Urinary bladder (tissue), 4 donors: ENCODE results near the gene SLC6A7. TPM values are rescaled to one million over a fixed set of nuclear protein-coding genes. Genes with fewer than 3 reads are reported as not detected.

Experiments
- DNase-seq: peaks from one replicate; pipeline ENCODE4 v3.0.0-alpha.2; 2015; ENCODE audit errors: extremely low spot score
- H3K27ac ChIP-seq: one replicate; pipeline ENCODE4 v1.5.1; 2013; ENCODE audit warnings: low read depth, mild to moderate bottlenecking, moderate library complexity
- H3K36me3 ChIP-seq: one replicate; pipeline ENCODE4 v1.6.1; 2013; ENCODE audit warnings: mild to moderate bottlenecking, moderate library complexity; ENCODE audit not compliant: insufficient read depth
- H3K4me1 ChIP-seq: one replicate; pipeline ENCODE4 v1.6.1; 2013; ENCODE audit warnings: mild to moderate bottlenecking, moderate library complexity; ENCODE audit not compliant: insufficient read depth
- H3K4me3 ChIP-seq: one replicate; pipeline ENCODE4 v1.5.1; 2013; ENCODE audit warnings: low read depth, low read length
- WGBS: extraction: QIAGEN DNeasy Blood & Tissue Kit; methylation state at CpG from one replicate; pipeline ENCODE4 v1.1.7; 2013; 5-methylcytosine and 5-hydroxymethylcytosine counted together
- polyA plus RNA-seq: library from polyadenylated mRNA; stranded (reverse); fragments of 200-250 nt; gene quantifications from one replicate; pipeline ENCODE4 v1.2.3, GENCODE V29; 2013
- total RNA-seq: library from RNA; depleted of rRNA; stranded (reverse); fragments of >200 nt; gene quantifications from one replicate; pipeline ENCODE4 v1.2.3, GENCODE V29; 2014
- donor health status: healthy with polysubstance abuse.
- donor health status: healthy.

The SLC6A7 gene
- total and polyA plus RNA-seq, 2 donors = 0.01 TPM; not detected in 1

- no peak for DNase-seq
- Histone ChIP-seq H3K4me3 (no peak overlapping the region), H3K36me3 (no peaks in the 10 kb centered on the region), H3K4me1 (no peaks in the 10 kb centered on the region), H3K27ac (no peak overlapping the region)
Measured at GRCh38 chr5:150149618-150150017, 40.2 kb upstream of the SLC6A7 start.

- 55% methylated on average over 12 of the region's 12 CpGs for WGBS
- Histone ChIP-seq H3K4me1 (no peaks in the 10 kb centered on the region), H3K36me3 (no peaks in the 10 kb centered on the region), H3K27ac (no peak overlapping the region), H3K4me3 (no peak overlapping the region)
- no peak for DNase-seq
Measured at GRCh38 chr5:150152636-150153462, 37.0 kb upstream of the SLC6A7 start.

- Histone ChIP-seq H3K27ac (no peak overlapping the region), H3K4me1 (no peaks in the 10 kb centered on the region), H3K36me3 (no peaks in the 10 kb centered on the region), H3K4me3 (peak overlapping the region; percentile 50)
- DNase-seq = no peak
- WGBS = 58% methylated on average over 2 of the region's 2 CpGs
Measured at GRCh38 chr5:150153483-150153882, 36.4 kb upstream of the SLC6A7 start.

GRCh38 chr5:150153957-150154617 lies 35.8 kb upstream of the SLC6A7 start:
- no peaks in the 10 kb centered on the region for H3K4me1 ChIP-seq
- WGBS = 44% methylated on average over 9 of the region's 9 CpGs
- H3K4me3 ChIP-seq = peak overlapping the region; percentile 50
- no peaks in the 10 kb centered on the region for H3K36me3 ChIP-seq
- H3K27ac ChIP-seq = peak overlapping the region; percentile 38
- DNase-seq = no peak

- Histone ChIP-seq H3K36me3 (no peaks in the 10 kb centered on the region), H3K27ac (peak overlapping the region; percentile 38), H3K4me1 (no peaks in the 10 kb centered on the region), H3K4me3 (peak overlapping the region; percentile 50)
- no peak for DNase-seq
- 37% methylated on average over 7 of the region's 7 CpGs for WGBS
Measured at GRCh38 chr5:150154618-150155128, 35.2 kb upstream of the SLC6A7 start.

- Histone ChIP-seq H3K36me3 (no peaks in the 10 kb centered on the region), H3K4me3 (peak within 1 kb of the TSS; percentile 50), H3K27ac (peak within 1 kb of the TSS; percentile 83), H3K4me1 (no peaks in the 10 kb centered on the region)
- 3% methylated on average over 17 of the region's 17 CpGs for WGBS
- peak; percentile 79 for DNase-seq
Measured at GRCh38 chr5:150155258-150156026, 34.4 kb upstream of the SLC6A7 start, which contains the start of gene PDGFRB. TSS of gene PDGFRB (minus strand) at chr5:150155845. CDS start at chr5:150137047, 18,798 bp downstream.

DNA sequence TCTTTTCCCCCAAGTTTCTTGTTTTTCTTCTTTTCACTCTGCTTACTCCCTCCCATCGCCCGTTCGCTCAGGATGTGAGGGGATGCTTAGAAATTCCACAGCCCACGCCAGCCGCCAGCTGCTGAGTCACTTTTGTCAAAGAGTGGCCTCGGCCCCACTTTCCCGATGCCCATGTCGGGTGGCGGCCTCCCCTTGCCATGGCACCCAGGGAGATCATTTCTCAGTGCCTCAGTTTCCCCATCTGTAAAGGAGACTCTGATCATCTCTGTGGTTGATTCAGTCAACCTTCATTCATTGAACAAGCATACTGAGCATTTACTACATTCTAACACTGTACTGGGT lies 33.9 kb upstream of the SLC6A7 start:
- H3K36me3 ChIP-seq = no peaks in the 10 kb centered on the region
- DNase-seq = no peak
- no peak overlapping the region for H3K27ac ChIP-seq
- peak overlapping the region; percentile 50 for H3K4me3 ChIP-seq
- 1% methylated on average over 9 of the region's 9 CpGs for WGBS
- no peaks in the 10 kb centered on the region for H3K4me1 ChIP-seq

DNA sequence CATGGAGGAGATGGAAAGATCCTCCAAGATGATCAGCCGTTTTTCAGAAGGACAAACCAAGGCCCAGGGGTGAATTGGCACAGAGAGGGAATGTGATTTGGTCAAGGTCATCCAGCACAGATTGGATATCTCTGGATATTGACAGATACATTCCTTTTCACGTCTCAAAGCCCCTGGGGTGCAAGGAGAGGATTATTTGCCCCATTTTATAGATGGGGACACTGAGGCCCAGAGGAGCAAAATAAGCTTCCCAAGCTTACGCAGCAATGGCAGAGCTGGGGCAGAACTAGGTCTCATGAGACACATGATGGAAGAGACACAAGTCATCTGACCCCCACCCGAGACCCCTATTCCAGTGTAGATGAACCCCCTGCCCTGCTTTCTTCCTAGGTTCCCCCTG lies 33.3 kb upstream of the SLC6A7 start:
- H3K4me1 ChIP-seq = no peaks in the 10 kb centered on the region
- H3K27ac ChIP-seq = no peak overlapping the region
- no peak overlapping the region for H3K4me3 ChIP-seq
- DNase-seq = no peak
- H3K36me3 ChIP-seq = no peaks in the 10 kb centered on the region
- 84% methylated on average over 4 of the region's 4 CpGs for WGBS

DNA sequence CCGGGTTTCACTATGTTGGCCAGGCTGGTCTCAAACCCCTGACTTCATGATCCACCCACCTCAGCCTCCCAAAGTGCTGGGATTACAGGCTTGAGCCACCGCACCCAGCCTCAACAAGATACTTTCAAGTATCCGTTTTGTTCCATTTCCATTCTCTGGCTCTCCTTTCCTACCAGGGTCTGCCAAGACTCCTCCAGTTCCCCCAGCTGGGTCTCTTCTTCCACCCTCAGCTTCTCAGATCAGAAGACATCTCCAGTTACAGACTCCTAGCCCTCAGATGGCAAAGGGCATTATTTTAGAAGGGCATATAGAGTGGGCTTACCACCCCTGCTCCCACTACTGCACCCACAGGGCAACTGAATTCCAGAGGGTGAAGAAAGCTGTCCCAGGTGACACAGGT lies 32.7 kb upstream of the SLC6A7 start:
- H3K4me1 ChIP-seq = no peaks in the 10 kb centered on the region
- DNase-seq = no peak
- H3K4me3 ChIP-seq = no peak overlapping the region
- H3K36me3 ChIP-seq = no peaks in the 10 kb centered on the region
- no peak overlapping the region for H3K27ac ChIP-seq
- 59% methylated on average over 3 of the region's 3 CpGs for WGBS

DNA sequence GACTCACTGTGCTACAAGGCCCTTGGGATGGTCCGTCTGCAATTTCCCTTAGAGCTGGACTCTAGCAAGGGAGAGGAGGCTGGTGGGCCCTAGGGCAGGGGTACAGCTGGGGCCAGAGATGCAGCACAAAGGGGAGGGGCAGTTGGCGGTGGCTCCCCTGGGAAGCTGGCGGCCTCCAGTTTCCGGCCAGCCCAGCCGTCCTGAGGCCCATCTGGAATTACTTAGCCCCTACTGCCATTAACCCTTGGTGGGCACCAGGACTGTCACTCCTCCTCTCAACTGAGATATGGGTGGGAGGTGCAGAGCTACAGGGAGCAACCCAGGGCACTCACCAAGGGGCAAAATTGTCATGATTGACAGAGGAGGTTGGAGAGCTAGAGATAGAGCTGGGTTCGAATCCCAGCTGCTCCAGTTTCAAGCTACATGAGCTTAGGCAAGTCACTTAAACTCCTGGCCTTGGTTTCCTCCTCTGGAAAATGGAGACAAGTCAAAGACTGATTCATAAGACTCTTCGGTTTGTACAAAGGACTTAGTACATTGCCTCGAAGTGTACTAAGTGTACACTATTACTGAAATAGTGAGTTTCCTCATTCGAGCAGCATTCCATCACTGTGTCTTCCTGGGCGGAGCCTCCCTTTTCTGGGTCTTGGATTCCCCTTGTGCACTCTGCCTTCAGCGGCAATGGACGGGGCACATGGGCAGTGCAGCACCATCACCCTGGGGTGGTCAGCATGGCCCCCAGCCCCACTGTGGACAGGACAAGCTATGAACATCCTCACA lies 31.5 kb upstream of the SLC6A7 start:
- Histone ChIP-seq H3K27ac (no peak overlapping the region), H3K4me1 (no peaks in the 10 kb centered on the region), H3K4me3 (no peak overlapping the region), H3K36me3 (no peaks in the 10 kb centered on the region)
- DNase-seq = no peak
- WGBS = 46% methylated on average over 12 of the region's 12 CpGs

- no peak for DNase-seq
- Histone ChIP-seq H3K36me3 (no peaks in the 10 kb centered on the region), H3K27ac (no peak overlapping the region), H3K4me3 (no peak overlapping the region), H3K4me1 (no peaks in the 10 kb centered on the region)
- WGBS = 77% methylated on average over 6 of the region's 6 CpGs
Measured at GRCh38 chr5:150159031-150159430, 30.8 kb upstream of the SLC6A7 start.

DNA sequence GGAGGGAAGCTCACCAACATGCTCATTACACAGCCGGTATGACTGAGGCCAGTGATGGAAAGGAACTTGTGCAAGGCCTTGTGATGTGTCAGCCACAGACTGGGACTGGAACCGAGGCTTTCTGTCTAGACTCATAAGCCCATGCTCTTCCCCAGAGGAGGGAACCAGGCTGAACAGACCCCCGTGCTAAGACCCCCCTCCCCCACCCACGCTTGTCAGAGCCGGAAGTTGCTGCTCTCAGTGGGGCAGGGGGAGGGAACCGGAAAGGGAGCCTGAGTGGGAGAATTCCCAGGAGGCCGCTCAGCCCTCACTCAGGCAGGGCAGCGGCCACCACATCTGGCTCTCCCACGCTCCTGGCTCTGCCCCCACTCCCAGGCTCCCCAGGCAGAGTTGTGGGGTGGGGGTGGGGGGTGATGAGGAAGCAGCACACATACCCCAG lies 30.1 kb upstream of the SLC6A7 start:
- 58% methylated on average over 9 of the region's 9 CpGs for WGBS

More for the DNA sequence above, 30.1 kb upstream of the SLC6A7 start:
- DNase-seq = no peak
- Histone ChIP-seq H3K4me1 (no peaks in the 10 kb centered on the region), H3K27ac (no peak overlapping the region), H3K36me3 (no peaks in the 10 kb centered on the region), H3K4me3 (no peak overlapping the region)
